Nucleus accumbens (tissue), 56 donors: ENCODE data around the gene ZSCAN21.

Source experiments
- DNase-seq, 56 donors: peaks; one replicate each; lab custom pipeline; 2025; lab: John Stamatoyannopoulos, UW

ZSCAN21 gene

DNA sequence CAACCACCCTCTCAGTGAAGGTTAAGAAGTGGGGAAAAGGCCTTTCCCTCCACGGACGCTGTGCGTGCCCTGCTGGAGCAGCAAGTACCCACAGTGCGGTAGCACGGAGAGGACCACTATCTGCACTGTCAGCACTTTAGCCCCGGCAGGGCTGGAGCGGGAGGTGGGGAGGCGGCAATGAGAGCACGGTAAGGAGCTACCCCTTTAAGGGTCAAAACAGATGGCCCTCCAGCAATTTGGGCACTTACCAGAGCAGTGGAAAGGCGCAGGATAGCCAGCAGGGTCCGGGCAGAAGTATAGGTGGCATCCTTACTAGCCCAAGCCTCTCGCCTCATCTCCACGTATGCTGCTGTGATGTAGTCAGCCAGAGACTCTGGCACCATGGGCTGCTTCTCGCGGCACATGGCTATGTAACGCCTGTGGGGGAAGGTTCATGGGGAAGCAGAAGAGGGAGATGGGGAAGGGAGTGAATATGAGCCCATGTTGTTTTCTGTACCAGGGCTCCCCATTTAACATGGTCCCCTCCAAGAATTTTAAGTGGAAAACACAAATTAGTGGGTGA lies 44.4 kb downstream of the ZSCAN21 start:
- no peak for DNase-seq

DNA sequence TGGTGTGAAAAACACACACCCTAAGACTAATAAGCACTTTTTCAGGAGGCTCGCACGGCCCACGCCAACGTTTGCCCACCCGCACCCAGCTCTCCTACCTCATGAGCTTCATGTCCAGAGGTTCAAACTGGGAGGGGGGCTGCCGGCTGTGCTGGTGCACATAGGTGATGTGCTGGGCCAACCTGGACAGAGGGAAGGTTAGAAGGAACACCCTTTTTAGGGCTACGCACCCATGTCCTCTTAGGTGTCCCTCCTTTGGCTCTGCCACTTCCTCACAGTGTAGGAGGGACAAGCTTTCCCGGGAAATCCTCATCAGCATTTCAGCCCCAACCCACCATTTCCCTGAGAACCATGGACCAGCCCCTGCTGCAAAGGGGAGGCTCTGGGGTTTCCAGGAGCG lies 45.7 kb downstream of the ZSCAN21 start:
- no peak for DNase-seq

DNA sequence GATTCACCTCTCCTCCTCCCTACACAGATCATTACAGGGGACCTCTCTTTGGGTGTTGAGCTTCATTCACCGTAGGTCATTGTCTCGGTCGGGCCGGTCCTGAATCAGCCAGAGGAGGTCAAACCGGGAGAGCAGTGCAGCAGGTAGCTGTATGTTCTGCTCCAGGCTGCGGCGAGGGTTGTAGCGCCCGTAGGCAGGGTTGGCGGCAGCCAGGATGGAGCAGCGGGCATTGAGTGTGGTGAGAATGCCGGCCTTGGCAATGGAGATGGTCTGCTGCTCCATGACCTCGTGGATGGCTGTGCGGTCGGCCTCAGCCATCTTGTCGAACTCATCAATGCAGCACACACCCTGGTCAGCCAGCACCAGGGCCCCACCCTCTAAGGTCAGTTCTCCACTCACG lies 46.1 kb downstream of the ZSCAN21 start:
- no peak for DNase-seq

DNA sequence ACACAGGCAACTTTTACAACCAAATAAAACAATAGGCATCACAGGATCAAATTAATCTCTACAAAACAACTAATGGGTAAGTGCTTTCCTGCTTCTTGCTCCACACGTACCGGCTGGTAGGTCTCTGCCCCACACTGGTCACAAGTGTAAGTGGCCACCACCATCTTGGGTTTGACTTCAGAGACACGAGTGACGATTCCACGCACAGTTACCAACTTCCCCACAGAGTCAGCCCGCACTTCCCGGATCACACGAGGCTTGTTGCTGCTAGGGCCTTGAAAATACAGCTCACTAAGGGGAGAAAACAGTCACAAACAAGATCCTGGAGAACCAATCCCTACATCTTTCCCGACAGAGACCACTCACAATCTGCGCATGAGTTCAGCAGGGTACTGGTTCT lies 49.3 kb downstream of the ZSCAN21 start:
- no peak for DNase-seq

DNA sequence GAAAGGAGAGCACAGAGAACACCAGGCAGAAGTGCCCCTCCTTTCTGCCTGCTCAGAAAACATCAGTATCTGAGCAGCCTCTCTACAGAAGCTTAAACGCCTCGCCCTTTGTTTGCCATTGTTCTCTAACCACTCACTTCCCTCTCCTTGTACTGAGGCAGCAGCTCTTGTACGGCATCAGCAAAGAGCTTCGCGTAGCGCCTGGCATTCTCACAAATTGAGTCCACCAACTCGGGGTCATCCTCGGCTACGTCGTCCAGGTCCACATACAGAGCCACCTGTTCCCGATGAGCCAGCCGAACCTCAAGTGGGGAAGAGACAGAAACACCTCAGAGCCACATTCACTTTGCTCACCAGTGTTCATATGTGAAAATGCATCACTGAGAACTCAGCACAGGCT lies 49.9 kb downstream of the ZSCAN21 start:
- DNase-seq: no peak

DNA sequence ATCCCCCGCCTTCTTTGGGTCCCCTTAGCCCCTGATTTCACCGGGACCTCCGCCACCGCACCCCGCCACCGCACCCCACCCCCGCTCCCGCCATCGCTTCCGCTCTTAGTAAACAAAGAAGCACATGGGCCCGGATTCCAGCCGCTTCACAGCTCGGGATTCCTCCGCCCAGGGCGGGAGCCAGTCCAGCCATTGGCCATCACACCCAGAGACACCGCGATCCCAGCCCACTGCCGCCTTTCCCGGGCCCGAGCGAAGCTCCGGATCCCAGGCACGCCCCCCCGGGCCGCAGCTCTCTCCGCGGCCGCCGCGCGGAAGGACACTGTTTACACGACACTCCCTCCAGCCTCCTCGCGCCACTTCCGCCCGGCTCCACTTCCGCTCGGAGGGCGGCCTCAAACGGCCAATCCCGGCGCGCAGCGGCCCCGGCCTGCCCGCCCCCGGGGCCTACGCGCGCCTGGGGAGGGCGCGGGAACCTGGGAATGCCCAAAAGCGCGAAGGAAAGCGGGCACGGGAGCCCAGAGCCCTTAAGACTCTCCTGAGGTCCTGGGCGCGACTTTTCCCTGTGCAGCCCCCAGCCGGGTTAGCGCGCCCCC lies 50.9 kb downstream of the ZSCAN21 start:
- peak in 55 of 56 donors; percentile 53 to 93 (median 85) for DNase-seq

DNA sequence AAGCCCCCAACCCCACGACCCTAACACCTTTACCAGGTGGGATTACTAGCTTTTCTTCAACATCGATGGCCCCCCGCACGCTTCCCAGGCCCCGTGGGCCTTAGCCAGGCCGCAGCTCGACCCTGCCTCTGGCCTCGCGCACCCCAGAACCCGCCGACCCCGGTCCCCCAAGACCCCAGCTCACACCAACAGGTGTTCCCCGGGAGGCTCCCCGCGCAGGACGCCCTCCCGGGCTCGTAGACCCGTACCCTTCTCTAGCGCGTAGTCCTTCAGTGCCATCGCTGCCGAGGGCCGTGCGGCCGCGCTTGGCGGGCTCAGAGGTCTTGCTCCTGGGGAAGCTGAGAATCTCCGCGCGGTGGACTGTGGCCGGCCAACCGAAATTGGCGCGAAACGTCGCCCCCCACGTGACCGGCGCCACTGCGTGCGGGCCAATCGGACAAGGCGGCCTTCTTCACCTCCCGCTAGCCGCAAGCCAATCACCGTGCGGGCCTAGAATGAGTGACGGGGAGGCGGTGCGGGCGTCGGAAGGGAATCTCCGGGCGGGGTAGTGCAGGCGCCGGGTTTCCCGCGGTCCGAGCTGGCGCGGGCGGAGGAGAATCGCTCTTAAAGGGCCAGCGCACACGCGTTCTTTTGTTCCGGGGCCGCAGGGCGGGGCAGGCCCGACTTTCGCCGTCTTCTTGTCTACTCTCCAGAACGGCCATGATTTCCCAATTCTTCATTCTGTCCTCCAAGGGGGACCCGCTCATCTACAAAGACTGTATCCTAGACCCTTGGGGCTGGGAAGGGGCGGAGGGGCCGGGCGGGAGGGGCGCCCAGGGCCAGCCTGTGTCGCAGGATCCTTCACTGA lies 51.7 kb downstream of the ZSCAN21 start, which contains the start of the genes AP4M1 and MCM7:
TSS of gene AP4M1 (plus strand) at position 628 of the 847 bp plus-strand sequence. CDS start at position 700, 72 bp downstream.
TSS of gene MCM7 (minus strand) at position 382 of the 847 bp plus-strand sequence. CDS start at position 279, 103 bp downstream.
- DNase-seq: peak; percentile 88 to 100 (median 98)

DNA sequence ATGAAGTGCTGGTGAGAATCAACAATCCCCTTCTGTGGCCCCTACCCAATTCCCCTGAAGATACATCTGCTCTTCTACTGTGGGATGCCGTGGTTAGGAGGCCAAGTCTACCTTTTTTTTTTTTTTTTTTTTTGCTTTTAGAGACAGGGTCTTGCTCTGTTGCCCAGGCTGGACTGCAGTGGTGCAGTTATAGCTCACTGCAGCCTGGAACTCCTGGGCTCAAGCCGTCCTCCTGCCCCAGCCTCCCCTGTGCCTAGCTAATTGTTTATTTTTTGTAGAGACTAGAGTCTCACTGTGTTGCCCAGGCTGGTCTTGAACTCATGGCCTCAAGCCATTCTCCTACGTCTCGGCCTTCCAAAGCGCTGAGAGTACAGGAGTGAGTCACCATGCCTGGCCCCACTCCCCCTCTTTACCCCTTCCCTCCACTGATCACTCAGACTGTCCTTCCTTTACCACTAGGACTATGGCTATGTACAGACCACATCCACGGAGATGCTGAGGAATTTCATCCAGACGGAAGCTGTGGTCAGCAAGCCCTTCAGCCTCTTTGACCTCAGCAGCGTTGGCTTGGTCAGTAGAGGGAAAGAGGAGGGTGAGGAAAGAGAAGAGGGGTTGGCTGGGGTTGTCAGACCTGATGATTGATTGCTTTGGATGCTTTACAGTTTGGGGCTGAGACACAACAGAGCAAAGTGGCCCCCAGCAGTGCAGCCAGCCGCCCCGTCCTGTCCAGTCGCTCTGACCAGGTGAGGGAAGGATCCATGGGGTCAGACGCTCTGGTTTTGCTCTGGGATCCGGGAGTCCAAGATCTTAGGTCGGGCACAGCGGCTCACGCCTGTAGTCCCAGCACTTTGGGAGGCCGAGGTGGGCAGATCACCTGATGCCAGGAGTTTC lies 53.6 kb downstream of the ZSCAN21 start:
- DNase-seq: no peak

DNA sequence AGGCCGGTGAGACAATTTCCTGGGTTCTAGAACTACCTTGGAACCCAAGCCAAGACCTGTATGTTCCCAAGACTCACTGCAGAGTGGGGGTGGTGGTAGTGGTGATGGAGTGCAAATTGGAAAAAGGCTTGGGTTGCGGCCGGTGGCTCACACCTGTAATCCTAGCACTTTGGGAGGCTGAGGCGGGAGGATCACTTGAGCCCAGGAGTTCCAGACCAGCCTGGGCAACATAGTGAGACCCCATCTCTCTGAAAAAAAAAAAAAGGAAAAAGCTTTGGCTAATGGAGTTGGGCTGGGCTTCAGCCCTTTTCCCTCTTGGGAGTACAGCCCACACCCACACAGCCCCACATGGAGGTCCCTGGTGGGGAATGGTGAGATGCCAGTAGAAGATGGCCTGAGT lies 56.0 kb downstream of the ZSCAN21 start:
- DNase-seq: no peak

DNA sequence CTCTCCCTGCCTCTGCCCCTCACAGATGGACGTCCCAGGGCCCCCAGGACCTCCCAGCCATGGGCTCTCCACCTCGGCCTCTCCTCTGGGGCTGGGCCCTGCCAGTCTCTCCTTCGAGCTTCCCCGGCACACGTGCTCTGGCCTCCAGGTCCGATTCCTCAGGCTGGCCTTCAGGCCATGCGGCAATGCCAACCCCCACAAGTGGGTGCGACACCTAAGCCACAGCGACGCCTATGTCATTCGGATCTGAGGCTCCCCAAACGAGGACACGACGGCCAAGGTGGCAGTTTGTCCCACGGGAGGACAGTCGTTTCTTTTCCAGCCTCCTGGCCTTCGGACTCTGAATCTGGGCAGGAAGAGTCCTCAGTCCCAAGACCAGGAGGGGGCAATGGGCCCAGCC lies 57.1 kb downstream of the ZSCAN21 start:
- DNase-seq: no peak

DNA sequence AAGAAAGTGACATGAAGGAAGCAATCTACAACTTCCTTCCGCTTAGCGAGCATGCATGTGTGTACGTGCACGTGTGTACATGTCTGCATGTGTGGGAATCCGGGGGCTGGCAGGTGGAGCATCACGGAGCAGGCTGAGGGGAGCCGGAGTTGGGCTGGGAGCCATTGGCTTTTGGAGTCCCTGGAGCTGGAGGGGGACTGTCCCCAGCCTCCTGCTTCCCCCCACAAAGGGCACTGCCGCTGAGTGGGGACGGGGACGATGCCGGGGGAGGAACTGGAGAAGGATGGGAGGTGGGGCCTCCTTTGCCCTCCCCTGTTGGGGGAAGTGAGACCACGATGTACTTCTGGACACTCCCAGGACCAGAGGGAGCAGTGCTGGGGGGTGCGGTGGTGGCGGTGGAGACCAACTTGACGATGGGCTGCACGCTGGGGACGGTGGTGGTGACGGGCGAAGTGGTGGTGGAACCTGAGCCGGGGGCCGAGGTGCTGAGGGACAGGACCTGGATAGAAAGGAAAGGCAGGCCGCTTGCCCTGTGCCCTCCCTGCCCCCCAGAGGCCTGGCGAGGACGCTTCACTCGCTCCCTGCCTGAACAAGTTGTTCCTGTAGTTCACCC lies 57.7 kb downstream of the ZSCAN21 start:
- peak in 3 of 56 donors; percentile 7 to 24 (median 19) for DNase-seq

DNA sequence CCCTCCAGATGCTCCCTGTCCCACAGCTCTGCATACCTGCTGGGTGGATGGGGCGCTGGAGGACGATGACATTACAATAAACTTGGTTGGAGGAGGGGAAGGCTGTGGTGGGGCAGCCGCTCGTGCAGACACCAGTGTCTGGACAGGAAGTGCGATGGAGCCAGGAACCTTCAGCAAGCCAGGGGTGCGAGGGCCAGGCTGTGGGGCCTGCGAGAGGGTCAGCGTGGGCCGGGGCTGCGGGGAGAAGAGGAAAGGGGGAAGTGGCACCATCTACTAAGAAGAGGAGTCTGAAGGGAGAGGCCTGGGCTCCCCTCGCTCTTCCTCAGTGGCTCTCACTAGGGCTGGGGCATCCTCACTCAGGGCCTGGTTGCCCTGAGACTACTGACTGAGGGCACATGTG lies 58.3 kb downstream of the ZSCAN21 start:
- DNase-seq: no peak

DNA sequence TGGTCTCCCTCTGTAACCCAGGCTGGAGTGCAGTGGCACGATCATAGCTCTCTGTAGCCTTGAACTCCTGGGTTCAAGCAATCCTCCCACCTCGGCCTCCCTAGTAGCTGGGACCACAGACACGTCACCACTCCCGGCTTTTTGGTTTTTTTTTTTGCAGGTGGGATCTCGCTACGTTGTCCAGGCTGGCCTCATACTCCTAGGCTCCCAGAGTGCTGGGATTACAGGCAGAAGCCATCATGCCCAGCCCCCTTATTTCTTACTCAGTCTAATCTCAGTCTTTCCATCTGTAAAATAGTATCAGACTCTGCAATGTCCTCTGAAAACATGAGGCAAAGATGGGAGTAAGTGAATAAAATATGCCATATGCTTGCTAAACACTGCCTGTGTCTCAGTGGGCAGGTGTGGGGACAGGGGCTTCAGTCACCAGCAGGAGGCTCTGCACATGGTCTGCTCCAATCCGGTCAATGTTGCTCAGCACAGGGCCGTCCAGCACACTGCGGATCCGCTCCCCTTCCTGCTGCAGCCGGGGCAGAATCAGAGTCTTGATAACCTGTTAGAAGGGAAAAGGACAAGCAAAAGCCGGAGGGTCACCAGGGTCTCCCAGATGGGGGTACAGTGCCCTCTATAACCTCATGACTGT lies 60.1 kb downstream of the ZSCAN21 start:
- DNase-seq: no peak

DNA sequence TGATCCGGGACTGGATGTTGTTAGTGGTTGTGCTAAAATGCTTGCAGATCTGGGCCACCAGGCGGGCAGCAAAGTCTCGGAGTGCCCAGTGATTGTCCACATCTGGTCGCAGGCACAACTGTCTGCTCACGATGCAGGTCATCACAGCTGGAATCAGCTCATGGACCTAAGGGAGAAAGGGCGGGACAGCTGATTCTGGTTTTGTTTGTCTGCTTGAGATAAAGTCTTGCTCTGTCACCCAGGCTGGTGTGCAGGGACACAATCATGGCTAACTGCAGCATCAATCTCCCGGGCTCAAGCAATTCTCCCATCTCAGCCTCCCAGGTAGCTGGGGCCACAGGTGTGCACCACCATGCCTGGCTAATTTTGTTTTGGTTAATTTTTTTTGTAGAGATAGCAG lies 61.6 kb downstream of the ZSCAN21 start:
- no peak for DNase-seq

DNA sequence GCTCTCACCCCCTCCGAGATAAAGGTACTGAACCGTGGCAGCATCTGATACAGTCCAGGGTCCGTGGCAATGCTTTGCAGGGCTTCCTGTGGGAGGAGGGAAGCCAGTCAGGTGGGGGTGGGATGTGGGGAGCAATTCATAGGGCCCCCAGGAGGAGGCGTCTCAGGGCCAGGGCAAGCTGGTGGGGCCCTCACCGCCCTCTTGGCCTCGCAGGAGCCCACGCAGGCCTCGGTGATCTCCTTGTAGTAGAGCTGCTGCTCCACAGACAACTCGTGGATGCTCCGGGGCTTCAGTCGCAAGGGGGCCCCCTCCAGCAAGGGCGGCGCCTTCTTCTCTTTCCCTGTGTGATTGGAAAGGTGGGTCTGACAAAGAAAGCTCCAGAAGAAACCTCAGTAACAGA lies 62.3 kb downstream of the ZSCAN21 start:
- no peak for DNase-seq
